Measurements from ENCODE around the gene SAP30BP.

SAP30BP gene

GRCh38 chr17:75685499-75685898 lies 18.4 kb downstream of the SAP30BP start:
- no peak for DNase-seq (ENCODE audit: low read depth, low spot score)

DNA sequence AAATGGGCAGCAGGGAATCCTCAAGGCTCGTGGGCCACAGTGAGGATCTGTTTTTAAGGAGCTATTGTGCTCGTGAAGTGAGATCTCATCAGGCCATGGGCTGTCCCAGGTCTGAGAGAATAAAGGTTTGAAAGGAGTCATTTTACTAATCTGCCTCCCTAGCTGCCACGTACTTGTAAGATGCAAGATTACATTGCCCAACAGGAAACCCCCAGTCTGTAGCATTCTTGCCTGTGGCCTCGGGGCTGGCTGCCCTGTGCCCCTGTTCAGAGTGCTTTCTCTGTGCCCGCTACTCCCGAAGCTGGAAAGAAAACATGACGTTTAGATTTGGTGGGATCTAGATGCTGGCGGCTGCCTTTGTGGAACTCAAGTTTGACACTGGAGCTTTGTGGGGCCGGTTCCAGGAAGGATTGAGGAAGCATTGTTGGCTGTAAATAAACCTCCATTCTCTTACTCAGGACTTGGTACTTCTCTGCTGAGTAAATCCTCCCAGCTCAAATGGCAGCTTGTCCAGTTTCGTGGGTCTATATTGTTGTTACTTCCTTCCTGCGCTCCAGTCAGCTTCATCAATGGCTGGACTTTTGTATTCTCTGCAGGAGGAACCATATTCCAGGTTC lies 21.2 kb downstream of the SAP30BP start:
- DNase-seq (ENCODE audit: low read depth, low spot score) = peak; percentile 14

GRCh38 chr17:75689441-75689873 lies 22.3 kb downstream of the SAP30BP start:
- peak; percentile 81 for DNase-seq (ENCODE audit: low read depth, low spot score)

DNA sequence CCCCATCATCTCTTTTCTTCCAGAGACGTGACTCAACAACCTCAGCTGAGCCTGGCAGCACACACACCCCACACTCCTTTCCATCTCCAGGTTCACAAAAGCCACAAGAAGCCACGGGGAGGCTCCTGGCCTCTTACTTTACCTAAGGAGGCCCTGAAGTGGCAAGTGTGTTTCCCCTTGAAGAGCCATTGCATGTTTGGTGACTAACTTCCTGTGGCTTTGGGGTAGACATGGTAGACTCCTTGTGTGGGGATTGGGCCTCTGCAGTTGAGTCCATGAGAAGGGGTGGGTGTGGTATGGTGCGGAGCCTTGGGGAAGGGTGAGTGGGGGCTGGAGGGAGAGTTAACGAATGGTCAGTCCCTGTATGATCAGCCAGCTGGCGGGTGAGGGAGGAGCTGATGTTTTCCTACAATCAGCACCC lies 24.2 kb downstream of the SAP30BP start:
- DNase-seq (ENCODE audit: low read depth, low spot score) = no peak

DNA sequence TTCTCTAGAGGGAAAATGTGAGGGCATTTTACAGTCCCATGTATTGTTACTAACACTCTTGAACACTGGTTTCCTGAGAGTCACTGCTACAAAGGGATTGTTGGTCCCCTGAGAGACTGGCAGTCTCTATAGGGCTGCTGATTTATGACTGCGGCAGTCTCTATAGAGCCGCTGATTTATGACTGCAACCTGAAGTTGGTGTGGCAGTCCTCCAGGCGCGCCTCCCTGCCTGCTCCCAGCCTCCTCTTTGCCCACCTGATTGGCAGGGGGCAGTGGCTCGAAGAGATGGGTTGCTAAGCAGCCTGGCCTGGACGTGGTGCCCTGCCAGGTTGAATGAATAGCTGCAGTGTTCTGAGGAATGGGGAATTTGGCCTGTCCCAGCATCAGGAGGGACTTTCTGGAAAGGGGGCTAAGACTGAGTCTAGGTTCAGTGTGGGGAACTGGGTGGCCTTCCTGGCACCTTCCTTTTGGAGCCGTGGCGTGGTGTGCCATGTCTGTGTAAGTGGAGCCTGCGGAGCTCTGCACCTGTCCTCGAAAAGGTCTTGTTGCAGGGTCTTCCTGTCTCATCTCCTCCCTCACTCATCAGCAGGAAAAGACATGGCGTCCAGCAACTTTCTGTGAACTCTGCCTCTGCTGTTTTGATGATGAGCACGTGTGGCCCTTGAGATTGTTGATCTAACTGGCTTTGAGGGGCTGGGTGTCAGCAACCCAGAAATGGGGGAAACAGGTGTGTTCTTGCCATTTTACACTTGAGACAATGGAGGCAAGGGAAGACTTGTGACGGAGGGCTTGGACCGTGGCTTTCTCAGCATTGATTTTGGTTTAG lies 24.9 kb downstream of the SAP30BP start:
- no peak for DNase-seq (ENCODE audit: low read depth, low spot score)

- no peak for DNase-seq (ENCODE audit: low read depth, low spot score)
Measured at GRCh38 chr17:75692976-75693375, 25.8 kb downstream of the SAP30BP start.

- peak; percentile 67 for DNase-seq (ENCODE audit: low read depth, low spot score)
Measured at GRCh38 chr17:75693500-75694481, 26.7 kb downstream of the SAP30BP start.

- DNase-seq (ENCODE audit: low read depth, low spot score) = peak; percentile 14
Measured at GRCh38 chr17:75694536-75694935, 27.4 kb downstream of the SAP30BP start.

DNA sequence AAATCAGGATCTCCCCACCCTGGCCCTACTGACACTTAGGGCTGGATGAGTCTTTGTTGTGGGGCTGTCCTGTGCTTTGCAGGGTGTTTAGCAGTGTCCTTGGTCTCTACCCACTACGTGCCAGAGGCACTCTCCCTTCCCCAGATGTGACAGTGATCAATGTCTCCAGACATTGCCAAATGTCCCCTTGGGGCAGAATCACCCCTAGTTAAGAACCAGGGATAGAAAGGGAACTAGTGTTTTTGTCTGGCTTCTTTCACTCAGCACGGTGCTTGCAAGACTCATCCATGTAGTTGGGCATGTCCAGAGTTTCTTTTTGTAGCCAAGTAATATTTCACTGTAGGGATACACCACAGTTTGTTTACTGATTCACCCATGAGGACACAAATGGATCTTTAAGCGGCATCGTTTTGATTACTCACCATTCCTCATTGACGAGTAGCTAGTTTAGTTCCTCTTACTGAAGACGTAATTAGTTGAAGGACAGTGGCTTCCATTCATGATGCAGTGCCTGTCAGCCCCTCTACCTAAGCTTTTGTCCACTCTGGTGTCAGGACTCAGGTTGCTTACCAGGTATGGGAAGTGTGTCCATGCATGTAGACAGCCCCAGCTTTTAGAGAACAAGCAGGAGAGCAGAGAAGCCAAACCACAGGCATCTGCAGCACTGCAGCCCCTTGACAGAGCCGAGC lies 28.1 kb downstream of the SAP30BP start:
- peak; percentile 58 for DNase-seq (ENCODE audit: low read depth, low spot score)

GRCh38 chr17:75695830-75696271 lies 28.7 kb downstream of the SAP30BP start:
- DNase-seq (ENCODE audit: low read depth, low spot score) = no peak

- DNase-seq (ENCODE audit: low read depth, low spot score) = peak; percentile 77
Measured at GRCh38 chr17:75697651-75698291, 30.6 kb downstream of the SAP30BP start.

GRCh38 chr17:75698659-75699058 lies 31.5 kb downstream of the SAP30BP start:
- DNase-seq (ENCODE audit: low read depth, low spot score) = no peak

- no peak for DNase-seq (ENCODE audit: low read depth, low spot score)
Measured at GRCh38 chr17:75701288-75701687, 34.1 kb downstream of the SAP30BP start.

DNA sequence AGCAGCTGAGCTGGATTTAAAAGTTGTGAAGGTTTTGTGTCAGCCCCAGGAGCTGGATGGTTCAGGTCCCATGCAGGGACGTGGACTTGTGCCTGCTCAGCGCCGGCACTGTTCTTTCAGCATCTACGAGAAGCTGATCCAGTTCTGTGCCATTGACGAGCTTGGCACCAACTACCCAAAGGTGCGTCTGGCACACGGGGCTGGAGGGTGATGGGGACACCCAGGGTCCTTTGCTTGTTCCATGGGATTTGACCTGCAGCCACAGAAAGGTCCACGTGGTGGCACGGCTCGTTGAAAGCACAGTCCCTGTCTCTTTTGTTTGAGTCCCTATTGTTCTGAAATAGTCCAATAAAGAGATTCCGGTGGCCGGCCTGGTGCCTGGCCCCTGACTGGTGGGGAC lies 36.1 kb downstream of the SAP30BP start:
- no peak for DNase-seq (ENCODE audit: low read depth, low spot score)

DNA sequence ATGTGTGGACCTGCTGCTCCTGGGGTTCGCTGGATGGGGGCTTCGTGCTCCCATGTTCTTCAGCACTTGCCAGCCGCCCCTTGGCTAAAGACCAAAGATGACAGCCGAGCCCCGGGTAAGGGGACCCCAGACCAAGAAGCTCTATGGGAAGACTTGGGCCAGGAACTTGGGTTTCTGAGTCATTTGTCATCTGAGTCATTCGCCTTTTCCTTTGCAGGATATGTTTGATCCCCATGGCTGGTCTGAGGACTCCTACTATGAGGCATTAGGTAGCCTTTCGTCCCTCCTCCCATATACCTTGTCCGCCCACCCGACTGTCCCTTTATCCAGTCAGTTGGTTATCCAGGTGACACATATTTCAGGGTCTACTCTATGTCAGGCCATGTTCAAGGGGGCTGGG lies 36.5 kb downstream of the SAP30BP start:
- no peak for DNase-seq (ENCODE audit: low read depth, low spot score)

GRCh38 chr17:75704963-75705875 lies 38.1 kb downstream of the SAP30BP start:
- DNase-seq (ENCODE audit: low read depth, low spot score) = no peak

- no peak for DNase-seq (ENCODE audit: low read depth, low spot score)
Measured at GRCh38 chr17:75706042-75706728, 39.0 kb downstream of the SAP30BP start.

GRCh38 chr17:75707079-75707571 lies 40.0 kb downstream of the SAP30BP start:
- no peak for DNase-seq (ENCODE audit: low read depth, low spot score)

GRCh38 chr17:75712446-75712845 lies 45.3 kb downstream of the SAP30BP start:
- no peak for DNase-seq (ENCODE audit: low read depth, low spot score)

All from ELF-1 (cell line).